GM23248 (cell line): ENCODE measurements around the gene RELN.

Experiments used
- EZH2 ChIP-seq: fragments of 200-600 bp; sonication (generic); IDR thresholded peaks from 2 replicates; pipeline ENCODE4 v1.6.1; 2018; ENCODE audit warnings: antibody characterized with exemption, mild to moderate bottlenecking; ENCODE audit not compliant: insufficient read depth, poor library complexity, severe bottlenecking
- EZH2phosphoT487 ChIP-seq: fragments of 200-600 bp; sonication (generic); IDR thresholded peaks from 2 replicates; pipeline ENCODE4 v1.6.1; 2018; ENCODE audit warnings: antibody characterized with exemption, moderate library complexity, mild to moderate bottlenecking, low read depth; ENCODE audit not compliant: insufficient read depth

- TF ChIP-seq EZH2phosphoT487 = no peak
- TF ChIP-seq EZH2 = no peak
Measured at GRCh38 chr7:103795787-103796186, 193.7 kb downstream of the RELN start.
